ENCODE results near the gene TIGIT.

TIGIT gene

DNA sequence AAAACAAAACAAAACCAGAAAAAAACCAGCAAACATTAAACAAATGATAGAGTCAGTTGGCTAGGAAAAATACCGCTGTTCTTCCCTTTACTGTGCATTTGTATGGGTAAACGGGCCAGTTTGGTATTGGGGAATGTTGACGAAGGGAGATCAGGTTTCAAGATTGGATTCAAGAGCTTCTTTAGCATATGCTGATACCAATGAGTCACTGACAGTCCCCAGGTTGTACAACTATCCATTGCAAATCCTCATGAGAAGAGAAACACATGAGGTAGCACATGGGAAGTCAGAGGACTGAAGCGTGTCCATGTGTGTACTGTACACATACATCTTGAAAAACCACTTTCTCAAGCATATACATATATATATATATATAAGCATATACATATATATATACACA is 25.6 kb downstream of the TIGIT start:
- peak; percentile 47 for DNase-seq (ENCODE audit: low spot score)
- no peak overlapping the region for H3K27ac ChIP-seq
- TF ChIP-seq, protein P1, sequence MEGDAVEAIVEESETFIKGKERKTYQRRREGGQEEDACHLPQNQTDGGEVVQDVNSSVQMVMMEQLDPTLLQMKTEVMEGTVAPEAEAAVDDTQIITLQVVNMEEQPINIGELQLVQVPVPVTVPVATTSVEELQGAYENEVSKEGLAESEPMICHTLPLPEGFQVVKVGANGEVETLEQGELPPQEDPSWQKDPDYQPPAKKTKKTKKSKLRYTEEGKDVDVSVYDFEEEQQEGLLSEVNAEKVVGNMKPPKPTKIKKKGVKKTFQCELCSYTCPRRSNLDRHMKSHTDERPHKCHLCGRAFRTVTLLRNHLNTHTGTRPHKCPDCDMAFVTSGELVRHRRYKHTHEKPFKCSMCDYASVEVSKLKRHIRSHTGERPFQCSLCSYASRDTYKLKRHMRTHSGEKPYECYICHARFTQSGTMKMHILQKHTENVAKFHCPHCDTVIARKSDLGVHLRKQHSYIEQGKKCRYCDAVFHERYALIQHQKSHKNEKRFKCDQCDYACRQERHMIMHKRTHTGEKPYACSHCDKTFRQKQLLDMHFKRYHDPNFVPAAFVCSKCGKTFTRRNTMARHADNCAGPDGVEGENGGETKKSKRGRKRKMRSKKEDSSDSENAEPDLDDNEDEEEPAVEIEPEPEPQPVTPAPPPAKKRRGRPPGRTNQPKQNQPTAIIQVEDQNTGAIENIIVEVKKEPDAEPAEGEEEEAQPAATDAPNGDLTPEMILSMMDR (conservative IDR thresholded peaks at IDR 0.05; ENCODE audit: low read depth) = no peak
- POLR2A ChIA-PET (ENCODE audit: low non-redundant PET) = no interaction called here
- CTCF ChIA-PET = no interaction called here

DNA sequence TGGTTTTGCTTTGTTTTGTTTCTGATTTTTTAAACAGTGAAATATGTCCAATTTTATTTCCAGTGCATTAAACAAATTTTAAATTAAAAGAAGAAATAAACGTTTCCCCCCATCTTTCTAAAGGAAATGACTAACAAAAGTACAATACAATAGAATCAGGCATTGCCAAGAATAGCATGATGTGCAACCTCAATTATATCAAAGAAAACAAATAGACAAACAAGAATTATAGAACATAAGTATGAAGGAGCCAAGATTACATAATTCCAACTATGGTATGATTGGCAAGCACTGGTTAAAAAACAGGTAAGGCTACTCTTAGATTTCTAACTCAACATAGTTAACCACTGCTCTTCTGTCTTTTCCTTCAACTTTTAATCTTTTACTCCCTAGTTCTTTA is 26.4 kb downstream of the TIGIT start:
- CTCF ChIA-PET = interaction anchor here (0.7 kb wide), 1 partner anchor 42 kb away, joined by 3 read pairs; no protein-coding TSS in a partner anchor
- POLR2A ChIA-PET (ENCODE audit: low non-redundant PET) = no interaction called here
- DNase-seq (ENCODE audit: low spot score) = no peak

DNA sequence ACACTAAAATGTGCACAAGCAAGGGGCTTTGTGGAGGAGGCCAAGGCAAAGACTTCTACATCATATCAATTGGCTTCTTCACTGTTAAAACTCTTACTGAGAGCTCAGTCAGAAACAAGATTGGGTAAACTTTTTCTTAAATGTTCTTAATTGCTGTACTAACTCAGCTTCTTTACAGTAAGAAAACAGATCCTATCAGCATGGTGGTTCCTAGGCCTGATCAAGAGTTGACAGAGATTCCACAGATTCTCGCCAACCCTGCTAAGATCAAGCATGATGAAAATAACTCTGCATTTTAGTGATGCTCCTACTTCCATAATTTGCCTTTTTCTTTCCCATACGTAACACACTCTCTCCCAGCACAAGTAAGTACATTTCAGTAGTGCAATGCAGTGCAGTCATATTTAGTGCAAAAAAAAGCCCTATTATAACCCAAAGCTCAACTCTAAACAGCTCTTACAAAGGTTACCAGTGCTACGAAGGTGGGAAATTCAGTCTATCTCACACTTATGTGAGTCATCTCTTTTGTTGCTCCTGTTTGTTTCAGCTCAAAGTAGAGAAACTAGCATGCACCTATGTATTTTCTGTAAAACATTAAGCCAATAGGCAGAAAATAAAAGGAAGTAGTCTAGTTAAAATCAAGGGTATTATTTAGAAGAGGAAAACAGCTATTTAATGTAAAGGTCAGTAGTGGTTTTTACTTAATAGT is 29.9 kb downstream of the TIGIT start:
- ChIA-PET CTCF (interaction anchor here (0.6 kb wide), 1 partner anchor 70 kb away, joined by 3 read pairs; no protein-coding TSS in a partner anchor), POLR2A (ENCODE audit: low non-redundant PET) (no interaction called here)
- H3K27ac ChIP-seq = no peak overlapping the region
- no peak for DNase-seq (ENCODE audit: low spot score)
- TF ChIP-seq, protein P1 (conservative IDR thresholded peaks at IDR 0.05; ENCODE audit: low read depth) = no peak

More for the DNA sequence above, 26.4 kb downstream of the TIGIT start:
- H3K27ac ChIP-seq = no peak overlapping the region
- TF ChIP-seq, protein P1 (conservative IDR thresholded peaks at IDR 0.05; ENCODE audit: low read depth) = no peak

DNA sequence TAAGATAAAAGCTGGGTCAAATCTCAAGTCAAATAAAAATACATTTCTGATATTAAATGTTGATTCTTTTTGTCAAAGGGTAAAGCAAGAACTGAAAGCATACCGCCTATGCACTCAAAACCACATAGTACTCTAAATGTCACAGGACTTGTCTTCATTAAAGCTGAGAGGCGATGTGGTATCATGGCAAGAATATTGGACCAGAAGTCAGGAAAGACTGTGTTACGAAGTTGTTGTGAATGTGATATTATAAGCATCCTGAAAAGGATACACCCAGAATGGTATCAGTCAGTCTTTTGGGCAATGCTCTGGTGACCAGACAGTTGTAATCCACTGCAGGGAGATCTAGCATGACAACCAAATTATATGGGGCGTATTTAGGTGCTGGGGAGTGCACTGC is 33.8 kb downstream of the TIGIT start:
- TF ChIP-seq, protein P1 (conservative IDR thresholded peaks at IDR 0.05; ENCODE audit: low read depth) = no peak
- no peak for DNase-seq (ENCODE audit: low spot score)
- CTCF ChIA-PET = interaction anchor here (0.8 to 0.9 kb wide), 2 partner anchors 8 to 15 kb away, joined by 3 read pairs; no protein-coding TSS in a partner anchor
- H3K27ac ChIP-seq = no peak overlapping the region
- POLR2A ChIA-PET (ENCODE audit: low non-redundant PET) = no interaction called here

DNA sequence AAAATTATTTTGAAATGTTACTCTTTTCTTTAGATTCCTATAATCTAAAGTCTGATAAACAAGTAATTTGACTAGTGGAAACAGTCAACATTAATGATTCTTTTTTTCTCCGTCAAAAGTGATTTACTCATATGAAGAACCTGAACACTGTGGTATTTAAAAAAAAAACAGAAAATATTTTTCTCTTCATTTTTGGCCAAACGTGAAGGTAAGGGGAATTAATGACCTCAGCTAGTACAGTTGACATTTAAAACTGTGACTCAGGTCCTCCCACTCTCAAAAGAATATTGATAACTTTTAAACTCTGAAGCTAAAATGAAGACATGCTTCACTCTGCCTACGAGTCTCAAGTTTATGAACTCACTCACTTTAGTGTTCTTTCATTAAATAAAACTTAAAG is 34.5 kb downstream of the TIGIT start:
- H3K27ac ChIP-seq = no peak overlapping the region
- TF ChIP-seq, protein P1 (conservative IDR thresholded peaks at IDR 0.05; ENCODE audit: low read depth) = no peak
- no peak for DNase-seq (ENCODE audit: low spot score)
- ChIA-PET CTCF (interaction anchor here (0.6 to 0.9 kb wide), 2 partner anchors 9 to 16 kb away, joined by 3 to 4 read pairs; no protein-coding TSS in a partner anchor), POLR2A (ENCODE audit: low non-redundant PET) (no interaction called here)

DNA sequence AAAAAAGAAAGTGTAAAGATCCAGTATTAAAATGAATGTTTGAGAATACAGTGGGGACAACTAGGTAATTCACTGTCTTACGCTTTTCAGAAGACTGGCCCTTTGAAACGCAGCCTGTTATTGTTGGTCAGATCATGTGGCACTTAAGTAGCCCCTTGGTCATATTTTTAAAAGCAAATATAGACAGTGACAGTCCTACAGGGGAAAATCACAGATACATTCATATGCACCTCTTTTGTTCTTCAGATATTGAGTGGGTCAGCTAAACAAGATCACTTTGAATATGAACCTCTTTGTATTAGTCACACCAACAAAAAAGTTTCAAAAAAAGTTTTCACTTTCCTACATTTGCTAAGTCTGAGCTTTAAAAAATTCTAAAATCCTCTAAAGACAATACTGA is 36.0 kb downstream of the TIGIT start:
- TF ChIP-seq, protein P1 (conservative IDR thresholded peaks at IDR 0.05; ENCODE audit: low read depth) = no peak
- POLR2A ChIA-PET (ENCODE audit: low non-redundant PET) = no interaction called here
- CTCF ChIA-PET = no interaction called here

More for the DNA sequence above, 36.0 kb downstream of the TIGIT start:
- no peak for DNase-seq (ENCODE audit: low spot score)
- no peak overlapping the region for H3K27ac ChIP-seq
